K562 (cell line): ENCODE results near the gene AMZ2.
A peak's percentile ranks its signal among the peaks of the same experiment; 100 is the strongest.

Experiments
- CTCF ChIP-seq, 3 experiments: IDR thresholded peaks in 2 of 3; conservative IDR thresholded peaks in 1 of 3; 2 replicates each; pipeline ENCODE4 v1.5.1; 2011 to 2012; ENCODE audit warnings: low read length in 3 of 3, mild to moderate bottlenecking in 3 of 3, control low read depth in 2 of 3, improper control_type of control experiment in 1 of 3, inconsistent platforms in 1 of 3, low read depth in 1 of 3, mixed read lengths in 1 of 3, moderate library complexity in 1 of 3; ENCODE audit not compliant: insufficient read depth in 2 of 3
- EZH2 ChIP-seq: IDR thresholded peaks from 2 replicates; pipeline ENCODE4 v1.6.1; 2012; ENCODE audit warnings: low read depth, mild to moderate bottlenecking, inconsistent platforms, low read length, borderline replicate concordance
- SREBF1 ChIP-seq: fragments of 150-350 bp; IDR thresholded peaks from 2 replicates; pipeline ENCODE4 v1.6.1; 2014; ENCODE audit warnings: antibody characterized with exemption, low read depth, low read length, borderline replicate concordance

GRCh38 chr17:68205251-68205807, 42.5 kb upstream of the AMZ2 start:
- no peak for TF ChIP-seq EZH2
- no peak for TF ChIP-seq SREBF1
- TF ChIP-seq CTCF (IDR thresholded peaks at IDR 0.05 in 2 of 3, conservative IDR thresholded peaks at IDR 0.05 in 1 of 3; ENCODE audit: insufficient read depth in 2 of 3, low read depth in 1 of 3, low read length in 3 of 3), result peak; percentile 77 to 88 (median 81)
